GM12874 (cell line): ENCODE results near the gene TBC1D22A.

Source experiments
- TF ChIP-seq, protein P1 (sequence below): IDR thresholded peaks from 2 replicates; pipeline ENCODE4 v1.5.1; 2011; ENCODE audit warnings: low read depth, mild to moderate bottlenecking, control low read depth, low read length, moderate library complexity; ENCODE audit not compliant: insufficient read depth

Gene TBC1D22A

GRCh38 chr22:47201186-47201995, 438.9 kb downstream of the TBC1D22A start:
- TF ChIP-seq, protein P1, sequence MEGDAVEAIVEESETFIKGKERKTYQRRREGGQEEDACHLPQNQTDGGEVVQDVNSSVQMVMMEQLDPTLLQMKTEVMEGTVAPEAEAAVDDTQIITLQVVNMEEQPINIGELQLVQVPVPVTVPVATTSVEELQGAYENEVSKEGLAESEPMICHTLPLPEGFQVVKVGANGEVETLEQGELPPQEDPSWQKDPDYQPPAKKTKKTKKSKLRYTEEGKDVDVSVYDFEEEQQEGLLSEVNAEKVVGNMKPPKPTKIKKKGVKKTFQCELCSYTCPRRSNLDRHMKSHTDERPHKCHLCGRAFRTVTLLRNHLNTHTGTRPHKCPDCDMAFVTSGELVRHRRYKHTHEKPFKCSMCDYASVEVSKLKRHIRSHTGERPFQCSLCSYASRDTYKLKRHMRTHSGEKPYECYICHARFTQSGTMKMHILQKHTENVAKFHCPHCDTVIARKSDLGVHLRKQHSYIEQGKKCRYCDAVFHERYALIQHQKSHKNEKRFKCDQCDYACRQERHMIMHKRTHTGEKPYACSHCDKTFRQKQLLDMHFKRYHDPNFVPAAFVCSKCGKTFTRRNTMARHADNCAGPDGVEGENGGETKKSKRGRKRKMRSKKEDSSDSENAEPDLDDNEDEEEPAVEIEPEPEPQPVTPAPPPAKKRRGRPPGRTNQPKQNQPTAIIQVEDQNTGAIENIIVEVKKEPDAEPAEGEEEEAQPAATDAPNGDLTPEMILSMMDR: no peak

GRCh38 chr22:47201996-47202818, 439.8 kb downstream of the TBC1D22A start:
- TF ChIP-seq, protein P1: no peak

DNA sequence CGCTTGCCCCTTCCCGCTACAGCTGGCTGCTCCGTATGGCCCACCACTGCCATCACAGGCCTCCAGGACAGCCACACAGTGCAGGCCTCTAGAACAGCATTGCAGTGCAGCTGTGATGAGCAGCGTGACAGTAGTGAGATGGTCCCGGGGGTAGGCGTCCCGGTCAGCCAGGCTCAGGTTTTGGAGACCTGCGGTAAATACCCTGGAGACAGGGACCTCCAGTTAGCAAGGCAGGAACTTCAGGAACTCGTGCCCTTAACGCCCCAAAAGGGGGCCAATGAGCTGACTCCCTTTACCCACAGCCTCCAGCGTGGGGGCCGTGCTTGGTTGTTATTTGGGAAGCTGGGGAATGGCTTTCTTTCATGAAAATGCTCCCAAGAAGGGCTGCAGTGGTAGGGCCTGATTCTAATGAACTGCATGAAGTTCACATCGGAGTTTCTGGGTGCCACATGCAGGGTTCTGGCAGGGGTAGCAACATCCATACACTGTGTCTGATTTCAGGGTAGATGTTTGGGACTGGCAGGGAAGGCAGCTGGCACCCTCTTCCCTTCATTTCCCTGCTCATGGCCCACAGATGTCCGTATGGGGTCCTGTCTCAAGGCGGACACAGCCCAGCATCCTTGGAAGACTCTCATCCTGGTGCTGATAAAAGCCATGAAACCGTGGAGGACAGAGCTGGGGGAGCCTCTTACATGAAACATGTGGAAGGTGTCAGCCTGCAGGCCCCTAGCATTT, 440.5 kb downstream of the TBC1D22A start:
- TF ChIP-seq, protein P1: no peak

DNA sequence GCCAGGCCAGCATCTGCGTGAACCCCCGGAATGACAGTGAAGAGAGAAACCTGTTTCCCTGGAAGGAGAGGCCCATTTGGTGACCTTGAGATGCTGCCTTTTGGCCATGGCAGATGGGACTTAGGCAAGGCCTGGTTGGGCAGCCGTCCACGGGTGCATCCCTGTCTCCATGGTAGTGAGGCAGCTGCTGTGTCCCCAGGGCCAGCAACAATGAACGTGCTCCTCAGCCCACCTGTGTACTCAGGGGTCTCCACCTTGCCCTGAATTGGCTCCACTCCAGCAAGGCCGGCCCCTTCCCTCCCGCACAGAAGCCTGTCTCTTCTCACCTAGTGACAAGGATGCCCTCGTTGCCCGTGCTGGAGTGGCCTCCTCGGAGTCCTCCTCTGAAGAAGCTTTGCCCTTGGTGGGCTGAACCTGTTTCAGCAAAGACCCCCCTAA, 441.1 kb downstream of the TBC1D22A start:
- TF ChIP-seq, protein P1: no peak

GRCh38 chr22:47204002-47204979, 441.8 kb downstream of the TBC1D22A start:
- TF ChIP-seq, protein P1: no peak

GRCh38 chr22:47205081-47205491, 442.6 kb downstream of the TBC1D22A start:
- TF ChIP-seq, protein P1: no peak
